Natural killer cell (primary cell): ENCODE data around the gene C1RL. TPM values are rescaled to one million over a fixed set of nuclear protein-coding genes. Genes with fewer than 3 reads are reported as not detected.
"Not testable (repeated sequence)": the region's sequence is repeated elsewhere in the genome, so short reads cannot be mapped to it uniquely, and the experiment has no call there.

ENCODE experiments used
- ATAC-seq, 3 donors: fragments of 150-1000 bp in 2 of 3; fragments of 200-7000 bp in 1 of 3; cut with Tn5 transposase; 1 replicate in 1 of 3; 2 replicates in 2 of 3; pipeline ENCODE4 v1.10.0; 2021; ENCODE audit warnings: mild to moderate bottlenecking in 2 of 3, moderate library complexity in 2 of 3
- DNase-seq, 2 donors: peaks; one replicate each; pipeline versions ENCODE4 v3.0.0 to v3.0.0-alpha.2; 2013 to 2021; ENCODE audit warnings: mixed read lengths in 1 of 2
- H3K27ac ChIP-seq: one replicate; pipeline ENCODE4 v1.5.1; 2013; ENCODE audit warnings: mild to moderate bottlenecking, low read length
- H3K27me3 ChIP-seq: one replicate; pipeline ENCODE4 v1.6.1; 2013; ENCODE audit warnings: low read length; ENCODE audit not compliant: control insufficient read depth, insufficient read depth
- H3K36me3 ChIP-seq: one replicate; pipeline ENCODE4 v1.6.1; 2013; ENCODE audit warnings: low read length; ENCODE audit not compliant: control insufficient read depth, insufficient read depth
- H3K4me1 ChIP-seq: one replicate; pipeline ENCODE4 v1.6.1; 2013; ENCODE audit warnings: low read length; ENCODE audit not compliant: control insufficient read depth, insufficient read depth
- H3K4me3 ChIP-seq: one replicate; pipeline ENCODE4 v1.5.1; 2013; ENCODE audit warnings: low read length
- H3K9me3 ChIP-seq: one replicate; pipeline ENCODE4 v1.6.1; 2013; ENCODE audit warnings: low read length; ENCODE audit not compliant: control insufficient read depth, insufficient read depth
- H3K27ac Mint-ChIP-seq, 2 donors: one replicate each; pipeline ENCODE4 v1.8.0; 2022; ENCODE audit warnings: mild to moderate bottlenecking in 2 of 2, mixed read lengths in 2 of 2, moderate library complexity in 1 of 2
- H3K27me3 Mint-ChIP-seq, 2 donors: one replicate each; pipeline ENCODE4 v1.8.0; 2022; ENCODE audit warnings: low read depth in 2 of 2, mixed read lengths in 2 of 2
- H3K36me3 Mint-ChIP-seq: one replicate; pipeline ENCODE4 v1.8.0; 2022; ENCODE audit warnings: mixed read lengths
- H3K4me1 Mint-ChIP-seq, 2 donors: one replicate each; pipeline ENCODE4 v1.8.0; 2022; ENCODE audit warnings: mixed read lengths in 2 of 2
- H3K4me3 Mint-ChIP-seq: one replicate; pipeline ENCODE4 v1.8.0; 2022; ENCODE audit warnings: mild to moderate bottlenecking, moderate library complexity, mixed read lengths
- H3K9me3 Mint-ChIP-seq, 2 donors: one replicate each; pipeline ENCODE4 v1.8.0; 2022; ENCODE audit warnings: mixed read lengths in 2 of 2
- WGBS: methylation state at CpG from one replicate; pipeline ENCODE4 v1.1.7; 2013; ENCODE audit warnings: missing lambda C conversion rate; ENCODE audit not compliant: insufficient coverage; 5-methylcytosine and 5-hydroxymethylcytosine counted together
- intact Hi-C: fragments of 100-400 bp; cut with micrococcal nuclease; formaldehyde crosslinking; loops from one replicate; pipeline ENCODE4 v1.14.2; 2022
- total RNA-seq, 4 donors: library from RNA; stranded (reverse); fragments of 120-200 nt in 1 of 4; gene quantifications; one replicate each; pipeline versions ENCODE4 v1.2.3 to v1.2.4, GENCODE V29; 2013 to 2022
- TF ChIP-seq, protein P1 (sequence below): fragments of 200-600 bp; IDR thresholded peaks from one replicate; pipeline ENCODE4 v1.8.0; 2022; ENCODE audit warnings: antibody characterized with exemption

Gene C1RL
- total RNA-seq, 3 donors from 2014 or later (not counting 1 experiment from before 2014, with no cell fraction given) = 29.1 to 35.5 (median 31.0) TPM

DNA sequence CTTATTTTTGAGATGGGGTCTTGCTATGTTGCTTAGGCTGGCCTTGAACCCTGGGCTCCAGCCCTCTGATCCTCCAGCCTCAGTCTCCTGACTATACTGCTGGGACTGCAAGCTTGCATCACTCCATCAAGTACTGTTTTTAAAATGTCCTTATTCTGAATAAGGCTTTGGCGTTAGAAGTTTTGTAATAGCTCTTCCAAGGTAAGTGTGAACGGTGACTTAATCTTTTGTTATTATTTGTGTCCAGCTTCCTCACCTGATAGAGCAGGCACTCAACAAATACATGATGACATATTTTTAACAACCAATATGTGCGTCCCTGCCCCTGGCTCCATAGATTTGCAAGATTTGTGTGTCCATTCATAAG, 1.4 kb downstream of the C1RL start:
- no peak for ATAC-seq
- Mint-ChIP-seq H3K9me3 (peaks cover 2 to 5% of the 10 kb centered on the region in 2 donors), H3K4me3 (peak overlapping the region; percentile 92), H3K27ac (peak overlapping the region; percentile 84 to 96), H3K27me3 (no peaks in the 10 kb centered on the region), H3K4me1 (peaks cover 50 to 54% of the 10 kb centered on the region in 2 donors), H3K36me3 (peaks cover 13% of the 10 kb centered on the region)
- Histone ChIP-seq H3K27ac (peak overlapping the region; percentile 72), H3K4me3 (peak overlapping the region; percentile 65), H3K36me3 (no peaks in the 10 kb centered on the region), H3K9me3 (no peaks in the 10 kb centered on the region), H3K4me1 (peaks cover 23% of the 10 kb centered on the region), H3K27me3 (no peaks in the 10 kb centered on the region)
- intact Hi-C loops = loop anchor here (5.0 kb wide), 1 partner anchor 90 kb away; the partner anchor contains the start of gene LPCAT3
- TF ChIP-seq, protein P1, sequence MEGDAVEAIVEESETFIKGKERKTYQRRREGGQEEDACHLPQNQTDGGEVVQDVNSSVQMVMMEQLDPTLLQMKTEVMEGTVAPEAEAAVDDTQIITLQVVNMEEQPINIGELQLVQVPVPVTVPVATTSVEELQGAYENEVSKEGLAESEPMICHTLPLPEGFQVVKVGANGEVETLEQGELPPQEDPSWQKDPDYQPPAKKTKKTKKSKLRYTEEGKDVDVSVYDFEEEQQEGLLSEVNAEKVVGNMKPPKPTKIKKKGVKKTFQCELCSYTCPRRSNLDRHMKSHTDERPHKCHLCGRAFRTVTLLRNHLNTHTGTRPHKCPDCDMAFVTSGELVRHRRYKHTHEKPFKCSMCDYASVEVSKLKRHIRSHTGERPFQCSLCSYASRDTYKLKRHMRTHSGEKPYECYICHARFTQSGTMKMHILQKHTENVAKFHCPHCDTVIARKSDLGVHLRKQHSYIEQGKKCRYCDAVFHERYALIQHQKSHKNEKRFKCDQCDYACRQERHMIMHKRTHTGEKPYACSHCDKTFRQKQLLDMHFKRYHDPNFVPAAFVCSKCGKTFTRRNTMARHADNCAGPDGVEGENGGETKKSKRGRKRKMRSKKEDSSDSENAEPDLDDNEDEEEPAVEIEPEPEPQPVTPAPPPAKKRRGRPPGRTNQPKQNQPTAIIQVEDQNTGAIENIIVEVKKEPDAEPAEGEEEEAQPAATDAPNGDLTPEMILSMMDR = no peak
- DNase-seq = no peak
- WGBS = 52% methylated on average over 1 of the region's 3 CpGs

DNA sequence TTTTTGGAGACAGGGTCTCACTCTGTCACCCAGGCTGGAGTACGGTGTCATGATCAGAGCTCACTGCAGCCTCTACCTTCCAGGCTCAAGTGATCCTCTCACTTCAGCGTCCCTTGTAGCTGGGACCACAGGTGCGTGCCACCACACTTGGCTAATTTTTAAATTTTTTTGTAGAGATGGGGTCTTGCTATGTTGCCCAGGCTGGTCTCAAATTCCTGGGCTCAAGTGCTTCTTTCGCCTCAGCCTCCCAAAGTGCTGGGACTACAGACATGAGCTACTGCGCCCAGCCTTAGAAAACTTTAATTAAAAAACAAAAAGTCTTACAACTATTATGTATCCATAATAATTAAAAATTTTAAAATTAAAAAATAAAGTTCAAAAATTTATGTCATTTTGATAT, 1.8 kb downstream of the C1RL start:
- not testable (repeated sequence) for H3K4me3 ChIP-seq, H3K4me3 Mint-ChIP-seq, H3K9me3 Mint-ChIP-seq, H3K27ac ChIP-seq, H3K27me3 ChIP-seq, DNase-seq, H3K27me3 Mint-ChIP-seq, ATAC-seq, H3K36me3 ChIP-seq, H3K9me3 ChIP-seq
- Mint-ChIP-seq H3K36me3 (peaks cover 13% of the 10 kb centered on the region), H3K27ac (peak overlapping the region in 1 of 2 donors; percentile 37), H3K4me1 (peaks cover 53 to 58% of the 10 kb centered on the region in 2 donors)
- intact Hi-C loops = loop anchor here (5.0 kb wide), 1 partner anchor 90 kb away; the partner anchor contains the start of gene LPCAT3
- 100% methylated on average over 2 of the region's 5 CpGs for WGBS
- peaks cover 23% of the 10 kb centered on the region for H3K4me1 ChIP-seq

DNA sequence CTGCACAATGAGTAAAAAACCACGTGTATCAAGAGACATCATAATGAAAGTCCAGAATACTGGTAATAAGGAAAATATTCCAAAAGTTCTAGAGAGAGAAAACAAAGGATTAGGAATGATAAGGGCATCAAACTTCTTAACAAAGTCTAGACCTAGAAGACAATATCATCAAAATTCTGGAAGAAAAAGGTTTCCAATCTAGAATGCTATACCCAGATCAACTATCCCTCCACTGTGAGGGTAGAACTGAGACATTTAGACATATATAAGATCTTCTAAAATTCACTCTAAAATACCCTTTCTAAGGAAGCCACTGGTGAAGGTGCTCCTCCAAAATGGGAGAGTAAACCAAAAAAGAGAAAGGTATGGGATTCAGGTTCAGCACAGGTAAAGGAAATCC, 2.9 kb downstream of the C1RL start:
- Histone ChIP-seq H3K4me3 (no peak overlapping the region), H3K4me1 (peaks cover 23% of the 10 kb centered on the region), H3K9me3 (no peaks in the 10 kb centered on the region), H3K36me3 (peaks cover 5% of the 10 kb centered on the region), H3K27me3 (no peaks in the 10 kb centered on the region), H3K27ac (no peak overlapping the region)
- H3K4me1 Mint-ChIP-seq = peaks cover 53 to 60% of the 10 kb centered on the region in 2 donors
- no CpG with 5 or more reads among the region's 1 CpG for WGBS
- peaks cover 2 to 5% of the 10 kb centered on the region in 2 donors for H3K9me3 Mint-ChIP-seq
- no peak for DNase-seq
- intact Hi-C loops = loop anchor here (5.0 kb wide), 1 partner anchor 89 kb away; the partner anchor contains the start of gene LPCAT3
- H3K4me3 Mint-ChIP-seq = peak overlapping the region; percentile 67
- no peaks in the 10 kb centered on the region for H3K27me3 Mint-ChIP-seq
- peak overlapping the region; percentile 29 to 37 for H3K27ac Mint-ChIP-seq
- ATAC-seq = no peak
- TF ChIP-seq, protein P1 = no peak
- peaks cover 13% of the 10 kb centered on the region for H3K36me3 Mint-ChIP-seq

DNA sequence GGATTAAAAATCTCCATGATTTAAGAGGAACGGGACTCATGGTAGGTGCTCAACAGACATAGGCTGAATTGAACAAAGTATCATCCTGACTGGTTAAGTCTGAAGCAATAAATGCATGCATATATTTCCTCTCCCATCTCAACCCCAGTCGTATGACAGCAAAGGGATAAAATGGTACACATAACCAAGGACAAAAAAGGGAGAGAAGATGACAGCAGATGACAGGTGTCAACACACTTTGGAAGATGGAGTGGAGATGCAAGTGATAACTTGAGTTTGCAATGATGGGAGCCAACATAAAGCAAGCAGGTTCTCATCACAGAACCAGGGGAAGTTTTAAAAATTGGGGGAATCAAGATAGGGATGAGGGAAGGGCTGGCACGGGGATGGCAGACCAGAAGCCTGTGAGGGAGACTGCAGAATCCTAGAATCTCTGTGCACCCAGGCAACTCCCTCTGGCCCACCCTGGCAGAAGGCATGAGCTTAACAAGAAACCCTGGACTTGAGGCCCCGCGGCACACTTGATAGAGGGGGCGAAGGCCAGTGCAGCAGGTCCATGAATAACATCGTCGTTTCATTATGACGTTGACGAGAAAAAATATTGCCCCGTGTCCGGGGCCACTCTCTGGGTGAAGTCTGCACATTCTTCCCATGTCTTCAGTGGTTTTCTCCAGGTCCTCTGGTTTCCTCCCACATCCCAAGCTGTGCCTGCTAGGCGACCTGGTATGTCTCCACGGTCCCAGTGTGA, 5.0 kb downstream of the C1RL start:
- Histone ChIP-seq H3K27ac (no peak overlapping the region), H3K4me1 (peaks cover 15% of the 10 kb centered on the region), H3K4me3 (no peak overlapping the region), H3K36me3 (peaks cover 13% of the 10 kb centered on the region), H3K27me3 (no peaks in the 10 kb centered on the region), H3K9me3 (no peaks in the 10 kb centered on the region)
- TF ChIP-seq, protein P1 = no peak
- peak overlapping the region in 1 of 2 donors; percentile 52 for H3K27ac Mint-ChIP-seq
- no peaks in the 10 kb centered on the region for H3K27me3 Mint-ChIP-seq
- no peak for DNase-seq
- peaks cover 2 to 5% of the 10 kb centered on the region in 2 donors for H3K9me3 Mint-ChIP-seq
- H3K4me3 Mint-ChIP-seq = no peak overlapping the region
- 95% methylated on average over 14 of the region's 14 CpGs for WGBS
- no peak for ATAC-seq
- intact Hi-C loops = no loop called here
- peaks cover 13% of the 10 kb centered on the region for H3K36me3 Mint-ChIP-seq
- H3K4me1 Mint-ChIP-seq = peaks cover 46 to 53% of the 10 kb centered on the region in 2 donors
